Endothelial cell of umbilical vein (primary cell): ENCODE measurements around the gene ZNF708. TPM values are rescaled to one million over a fixed set of nuclear protein-coding genes. Genes with fewer than 3 reads are reported as not detected.

Experiments used
- BruUV-seq: library from RNA; stranded (reverse); fragments of 400-500 nt; replicated peaks from 2 replicates; lab custom pipeline; 2021; lab: Mats Ljungman, UMichigan
- CTCF ChIA-PET: fragments of 300-600, 350-600 bp; sonication (Branson Sonifier 250); formaldehyde crosslinking; loops from one replicate; lab custom pipeline; 2021; ENCODE audit warnings: antibody characterized with exemption, inconsistent platforms; lab: Charles Lee
- POLR2A ChIA-PET: fragments of 300-600, 350-600 bp; sonication (Branson Sonifier 250); formaldehyde crosslinking; loops from one replicate; lab custom pipeline; 2021; ENCODE audit warnings: antibody characterized with exemption, inconsistent platforms; lab: Charles Lee
- DNase-seq: peaks from one replicate; pipeline ENCODE4 v3.0.0-alpha.2; 2011; ENCODE audit warnings: low read depth, low spot score
- FAIRE-seq: peaks from 2 replicates; lab custom pipeline; 2011; peaks lifted over from hg19 to GRCh38; lab: Jason Lieb, UNC
- H2AFZ ChIP-seq: 2 replicates; pipeline ENCODE4 v1.6.0; 2012; ENCODE audit warnings: low read depth, low read length, control low read depth, inconsistent platforms
- H3K27ac ChIP-seq: 2 replicates; pipeline ENCODE4 v1.5.1; 2011; ENCODE audit warnings: low read depth, mild to moderate bottlenecking, control low read depth, low read length, moderate library complexity; ENCODE audit not compliant: insufficient read depth
- H3K27me3 ChIP-seq, 2 experiments: 2 replicates each; pipeline versions ENCODE4 v1.6.0 to v1.6.1; 2011; ENCODE audit warnings: low read length in 2 of 2, mixed read lengths in 1 of 2; ENCODE audit not compliant: control insufficient read depth in 2 of 2, insufficient read depth in 2 of 2
- H3K36me3 ChIP-seq, 2 experiments: 2 replicates in 1 of 2; 3 replicates in 1 of 2; pipeline ENCODE4 v1.5.1; 2011; ENCODE audit warnings: low read length in 2 of 2, mild to moderate bottlenecking in 1 of 2, moderate library complexity in 1 of 2; ENCODE audit not compliant: control insufficient read depth in 2 of 2, insufficient read depth in 2 of 2; ENCODE audit errors: extremely low read depth in 1 of 2
- H3K4me1 ChIP-seq: 3 replicates; pipeline ENCODE4 v1.5.1; 2011; ENCODE audit warnings: mild to moderate bottlenecking, low read length; ENCODE audit not compliant: control insufficient read depth, insufficient read depth; ENCODE audit errors: extremely low read depth
- H3K4me2 ChIP-seq: 2 replicates; pipeline ENCODE4 v1.6.1; 2011; ENCODE audit warnings: low read length, control low read depth, mixed read lengths; ENCODE audit not compliant: insufficient read depth
- H3K4me3 ChIP-seq, 3 experiments: fragments of 200-600 bp in 1 of 3; sonication (generic), shearing (Covaris generic) in 1 of 3; replicated peaks in 1 of 3; 2 replicates each; pipeline ENCODE4 v1.5.1; 2011 to 2016; ENCODE audit warnings: control low read depth in 3 of 3, low read length in 3 of 3, mild to moderate bottlenecking in 2 of 3, inconsistent platforms in 1 of 3, low read depth in 1 of 3, moderate library complexity in 1 of 3; ENCODE audit not compliant: insufficient read depth in 1 of 3
- H3K79me2 ChIP-seq: 2 replicates; pipeline ENCODE4 v1.6.0; 2012; ENCODE audit warnings: low read length, inconsistent platforms; ENCODE audit not compliant: control insufficient read depth, insufficient read depth
- H3K9ac ChIP-seq: replicated peaks from 2 replicates; pipeline ENCODE3; 2011; ENCODE audit warnings: low read length, control low read depth; ENCODE audit not compliant: insufficient read depth; ENCODE audit errors: extremely low read depth
- H3K9me1 ChIP-seq: replicated peaks from 3 replicates; pipeline ENCODE4 v1.6.0; 2011; ENCODE audit warnings: mild to moderate bottlenecking, low read length; ENCODE audit not compliant: control insufficient read depth, insufficient read depth; ENCODE audit errors: extremely low read depth
- H3K9me3 ChIP-seq: replicated peaks from 2 replicates; pipeline ENCODE4 v1.5.1; 2012; ENCODE audit warnings: low read length, inconsistent platforms; ENCODE audit not compliant: control insufficient read depth, insufficient read depth
- H4K20me1 ChIP-seq: replicated peaks from 2 replicates; pipeline ENCODE3; 2011; ENCODE audit warnings: mild to moderate bottlenecking, low read length; ENCODE audit not compliant: control insufficient read depth, insufficient read depth; ENCODE audit errors: extremely low read depth
- CTCF ChIP-seq, 2 donors: IDR thresholded peaks; 1 replicate in 1 of 2; 2 replicates in 1 of 2; pipeline ENCODE4 v1.5.1; 2011; ENCODE audit warnings: low read length in 2 of 2, mild to moderate bottlenecking in 2 of 2, moderate library complexity in 2 of 2, control low read depth in 1 of 2, inconsistent platforms in 1 of 2, low read depth in 1 of 2; ENCODE audit not compliant: insufficient read depth in 1 of 2; ENCODE audit errors: extremely low read depth in 1 of 2
- EZH2 ChIP-seq: IDR thresholded peaks from 2 replicates; pipeline ENCODE4 v1.6.1; 2012; ENCODE audit warnings: borderline replicate concordance, low read depth, mild to moderate bottlenecking, moderate library complexity, low read length, inconsistent platforms; ENCODE audit not compliant: severe bottlenecking
- FOS ChIP-seq: IDR thresholded peaks from 2 replicates; pipeline ENCODE4 v1.6.1; 2011; ENCODE audit warnings: mild to moderate bottlenecking, low read length, moderate library complexity, borderline replicate concordance; ENCODE audit not compliant: insufficient read depth
- GATA2 ChIP-seq: IDR thresholded peaks from 2 replicates; pipeline ENCODE4 v1.7.0; 2011; ENCODE audit warnings: low read depth, mild to moderate bottlenecking, moderate library complexity, mixed read lengths, low read length; ENCODE audit not compliant: insufficient read length, insufficient read depth
- JUN ChIP-seq: IDR thresholded peaks from 2 replicates; pipeline ENCODE4 v1.6.1; 2011; ENCODE audit warnings: borderline replicate concordance, low read depth; ENCODE audit not compliant: insufficient read length, insufficient read depth
- MAX ChIP-seq: IDR thresholded peaks from 2 replicates; pipeline ENCODE4 v1.6.1; 2011; ENCODE audit not compliant: insufficient read depth, insufficient read length
- MYC ChIP-seq: IDR thresholded peaks from one replicate; pipeline ENCODE4 v1.6.1; 2011; ENCODE audit warnings: mild to moderate bottlenecking, low read depth, low read length
- POLR2A ChIP-seq: IDR thresholded peaks from 2 replicates; pipeline ENCODE4 v1.6.1; 2012; ENCODE audit warnings: low read depth, mild to moderate bottlenecking, control low read depth, low read length
- POLR2AphosphoS5 ChIP-seq: IDR thresholded peaks from 2 replicates; pipeline ENCODE4 v1.6.1; 2012; ENCODE audit warnings: low read depth, mild to moderate bottlenecking, control low read depth, low read length, moderate library complexity; ENCODE audit not compliant: insufficient read depth
- dilution Hi-C: fragments of 300-500 bp; cut with MboI; formaldehyde crosslinking; loops from one replicate; pipeline ENCODE4 v1.15.0; 2019; ENCODE audit warnings: low sequenced_read_pairs; ENCODE audit not compliant: extremely low pct_ligation_motif_present
- intact Hi-C: fragments of 100-400 bp; cut with micrococcal nuclease; formaldehyde crosslinking; loops from one replicate; pipeline ENCODE4 v1.10.0; 2022
- polyA plus RNA-seq, 4 experiments: library from polyadenylated mRNA; depleted of rRNA in 3 of 4; stranded (reverse) in 3 of 4; unstranded in 1 of 4; fragments of >200 nt; gene quantifications; 2 replicates each; pipeline versions ENCODE4 v1.2.1 to v1.2.3, GENCODE V29; 2011 to 2012; ENCODE audit warnings: missing spikeins in 1 of 4
- total RNA-seq: library from RNA; stranded (reverse); gene quantifications from 2 replicates; pipeline ENCODE4 v1.2.3, GENCODE V29; 2021

ZNF708 gene
- total and polyA plus RNA-seq, 2 donors (not counting 3 experiments of a cell fraction or from before 2014, with no cell fraction given), result 1.7 to 10.4 TPM

DNA sequence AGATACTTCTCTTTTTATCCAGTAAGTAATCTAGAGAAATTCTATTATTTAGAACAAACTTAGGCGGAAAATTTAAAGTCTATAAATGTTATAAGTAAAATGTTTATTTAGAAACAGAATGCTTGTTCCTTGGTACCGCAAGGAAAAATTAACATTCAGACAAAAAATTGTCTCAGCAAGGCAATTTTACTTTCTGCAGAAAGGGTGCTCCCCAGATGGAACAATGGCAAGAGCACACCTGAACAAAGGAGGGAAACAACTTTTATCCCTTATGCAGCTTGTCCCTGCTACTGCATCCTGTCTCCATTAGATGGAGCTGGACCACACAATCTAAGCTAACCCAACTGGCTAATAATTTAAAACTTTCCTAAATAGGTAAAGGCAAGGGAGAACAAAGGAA, 6.5 kb upstream of the ZNF708 start:
- intact Hi-C loops, result no loop called here
- dilution Hi-C loops, result no loop called here
- Histone ChIP-seq H3K79me2 (no peaks in the 10 kb centered on the region), H2AFZ (no peak overlapping the region), H3K4me3 (no peak overlapping the region), H3K9me1 (no peaks in the 10 kb centered on the region), H3K4me1 (no peaks in the 10 kb centered on the region), H3K4me2 (no peak overlapping the region), H3K9me3 (no peaks in the 10 kb centered on the region), H3K36me3 (no peaks in the 10 kb centered on the region), H3K9ac (no peak overlapping the region), H3K27me3 (no peaks in the 10 kb centered on the region), H3K27ac (no peak overlapping the region), H4K20me1 (no peaks in the 10 kb centered on the region)
- DNase-seq (no peak), FAIRE-seq (no peak)
- CTCF ChIA-PET, result no interaction called here
- BruUV-seq, result no TSS peak
- POLR2A ChIA-PET, result no interaction called here
- TF ChIP-seq POLR2AphosphoS5 (no peak), FOS (no peak), MYC (no peak), CTCF (IDR thresholded peaks at IDR 0.05; ENCODE audit: extremely low read depth in 1 of 2, insufficient read depth in 1 of 2, low read depth in 1 of 2, low read length in 2 of 2) (no peak), GATA2 (no peak), EZH2 (no peak), JUN (no peak), MAX (no peak), POLR2A (no peak)
